Ramos (cell line): Measurements from ENCODE around the gene BCL7C.

ENCODE experiments used
- in situ Hi-C: fragments of 300-500 bp; cut with MboI; formaldehyde crosslinking; loops from one replicate; pipeline ENCODE4 v1.14.3; 2022; ENCODE audit warnings: low sequenced_read_pairs; ENCODE audit not compliant: unreplicated experiment

BCL7C gene

DNA sequence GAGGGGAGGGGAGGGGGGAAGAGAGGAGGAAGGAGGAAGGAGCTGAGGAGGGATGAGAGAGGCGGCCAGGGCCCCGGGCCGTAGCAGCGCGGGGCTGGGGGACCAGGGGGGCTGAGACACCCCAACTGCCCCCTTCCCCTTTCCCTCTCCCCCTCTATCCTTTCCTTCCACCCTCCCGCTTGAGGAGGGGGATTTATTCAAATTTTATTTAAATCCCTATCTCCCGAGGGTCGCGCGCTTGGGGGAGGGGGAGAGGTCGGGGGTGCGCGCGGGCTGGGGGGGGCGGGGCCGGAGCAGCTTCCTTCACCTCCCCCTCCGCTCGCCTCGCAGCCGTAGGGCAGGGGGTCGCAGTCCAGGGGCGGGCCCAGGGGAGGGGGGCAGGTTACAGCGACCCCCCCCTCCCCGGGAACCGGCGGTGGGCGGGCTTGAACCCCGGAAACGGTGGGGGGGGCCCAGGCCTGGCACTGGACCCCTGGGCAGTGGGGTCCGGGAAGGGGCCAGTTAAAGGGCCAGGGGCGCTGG, 29.7 kb upstream of the BCL7C start, which contains the start of gene FBXL19:
FBXL19 (plus strand) TSS at position 19 of the 522 bp plus-strand sequence. CDS start 2,183 bp downstream, outside the sequence.
- in situ Hi-C loops, result loop anchor here (10.0 kb wide), 1 partner anchor 269 kb away; the partner anchor contains the start of genes FBRS and PRR14

DNA sequence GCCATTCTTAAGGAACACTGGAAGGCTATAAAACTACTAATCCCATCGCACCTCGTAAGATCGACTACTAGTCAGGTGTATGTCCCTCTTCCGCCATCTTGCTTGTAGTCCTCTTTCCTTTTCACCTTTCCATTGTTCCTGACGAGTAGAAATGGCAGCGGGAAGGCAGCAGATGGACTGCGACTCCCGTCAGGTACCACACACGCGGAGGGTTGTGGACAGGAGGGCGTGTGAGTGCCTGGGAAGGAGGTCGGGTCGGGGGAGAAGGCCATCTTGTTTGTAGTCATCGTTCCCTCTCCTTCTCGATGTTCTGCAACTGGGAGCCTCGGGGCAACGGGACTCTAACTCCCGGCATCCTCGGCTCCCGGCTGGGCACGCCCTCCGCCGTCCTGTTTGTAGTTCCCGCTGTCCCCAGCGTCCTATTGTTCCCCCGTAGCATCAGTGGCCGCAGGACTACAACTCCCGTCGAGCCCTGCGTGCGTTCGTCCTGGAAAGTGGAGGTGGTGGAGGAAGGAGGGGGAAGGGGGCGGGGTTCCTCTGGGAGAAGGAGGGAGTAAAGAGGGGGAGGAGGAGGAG, 29.2 kb upstream of the BCL7C start:
- in situ Hi-C loops, result loop anchor here (10.0 kb wide), 1 partner anchor 268 kb away; the partner anchor contains the start of genes FBRS and PRR14

GRCh38 chr16:30922420-30922959, 28.6 kb upstream of the BCL7C start:
- in situ Hi-C loops, result loop anchor here (10.0 kb wide), 1 partner anchor 268 kb away; the partner anchor contains the start of genes FBRS and PRR14

DNA sequence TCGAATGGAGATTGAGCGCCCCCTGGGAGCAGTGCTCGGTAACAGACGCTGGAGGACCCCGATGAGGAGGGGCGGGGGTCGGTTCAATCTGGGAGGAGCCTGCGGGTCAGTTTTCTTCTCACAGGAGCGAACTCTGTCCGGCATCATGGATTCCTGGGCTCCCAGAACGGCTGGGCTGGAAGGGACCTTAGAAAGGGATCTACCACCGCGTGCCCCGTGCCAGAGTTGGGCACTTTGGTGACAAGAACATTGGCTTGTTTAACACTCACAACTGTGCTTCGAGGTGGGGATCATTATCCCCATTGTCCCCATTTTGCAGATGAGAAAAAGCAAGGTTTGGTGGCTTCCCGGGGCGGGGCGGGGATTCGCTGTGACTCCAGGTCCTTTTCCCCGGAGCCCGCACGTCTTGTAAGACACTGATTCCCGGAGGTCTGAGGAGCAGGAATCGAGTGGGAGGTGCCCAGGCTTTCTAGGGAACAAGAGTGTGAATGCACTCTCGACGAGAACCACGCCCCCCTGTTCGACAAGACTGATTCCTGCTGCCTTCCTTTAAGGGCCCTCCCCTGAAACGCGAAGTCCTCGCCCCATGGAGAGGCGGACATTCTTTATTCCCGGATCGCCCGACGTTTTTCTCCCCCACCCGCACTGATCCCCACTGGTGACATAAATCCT, 28.0 kb upstream of the BCL7C start:
- in situ Hi-C loops, result loop anchor here (10.0 kb wide), 1 partner anchor 267 kb away; the partner anchor contains the start of genes FBRS and PRR14

GRCh38 chr16:30921459-30921747, 27.5 kb upstream of the BCL7C start:
- in situ Hi-C loops, result loop anchor here (10.0 kb wide), 1 partner anchor 267 kb away; the partner anchor contains the start of genes FBRS and PRR14

DNA sequence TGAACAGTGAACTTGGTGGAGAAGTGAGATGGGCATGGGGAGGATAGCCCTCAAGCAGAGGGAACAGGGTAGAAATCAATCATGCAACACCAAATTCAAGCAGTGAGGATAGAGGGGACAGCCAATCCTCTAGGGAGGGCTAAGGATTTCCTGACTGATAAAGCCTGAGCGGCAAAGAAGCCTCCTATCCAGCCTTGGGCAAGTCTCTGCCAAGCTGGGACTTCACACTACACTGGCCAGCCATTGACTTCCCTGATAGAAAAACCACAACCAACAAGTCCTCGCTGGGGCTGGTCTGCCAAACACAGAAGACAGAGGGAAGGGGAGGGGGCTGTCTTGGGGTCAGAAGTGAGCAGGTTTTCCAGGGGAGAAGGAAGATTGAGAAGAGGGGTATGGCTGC, 27.0 kb upstream of the BCL7C start:
- in situ Hi-C loops, result loop anchor here (10.0 kb wide), 1 partner anchor 266 kb away; the partner anchor contains the start of genes FBRS and PRR14

DNA sequence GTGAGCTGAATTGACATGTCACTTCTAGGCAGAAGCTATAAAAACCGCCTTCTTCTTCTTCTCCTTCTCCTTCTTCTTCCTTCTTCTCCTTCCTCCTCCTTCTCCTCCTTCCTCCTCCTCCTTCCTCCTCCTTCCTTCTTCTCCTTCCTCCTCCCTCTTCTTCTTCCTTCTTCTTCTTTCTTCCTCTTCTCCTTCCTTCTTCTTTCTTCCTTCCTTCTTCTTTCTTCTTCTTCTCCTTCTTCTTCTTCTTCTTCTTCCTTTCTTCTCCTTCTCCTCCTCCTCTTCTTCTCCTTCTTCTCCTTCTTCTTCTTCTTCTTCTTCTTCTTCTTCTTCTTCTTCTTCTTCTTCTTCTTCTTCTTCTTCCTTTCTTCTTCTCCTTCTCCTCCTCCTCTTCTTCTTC, 24.7 kb upstream of the BCL7C start:
- in situ Hi-C loops, result no loop called here

DNA sequence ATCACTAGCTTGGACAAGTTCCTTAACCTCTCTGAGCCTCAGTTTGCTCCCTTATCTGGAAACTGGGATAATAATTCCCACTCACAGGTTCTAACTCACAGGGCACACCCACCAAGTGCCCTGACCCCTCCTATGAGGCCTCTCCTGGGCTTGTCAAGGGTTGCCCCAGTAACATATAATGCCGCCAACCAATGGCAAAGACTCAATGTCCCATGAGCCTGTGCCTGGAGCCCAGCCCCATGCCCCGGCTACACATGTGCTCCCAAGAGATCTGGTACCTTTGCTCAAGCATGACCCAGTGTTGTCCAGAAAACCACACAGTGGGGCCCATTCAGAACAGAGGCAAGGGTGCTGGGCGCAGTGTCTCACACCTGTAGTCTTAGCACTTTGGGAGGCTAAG, 21.0 kb upstream of the BCL7C start:
- in situ Hi-C loops, result no loop called here

DNA sequence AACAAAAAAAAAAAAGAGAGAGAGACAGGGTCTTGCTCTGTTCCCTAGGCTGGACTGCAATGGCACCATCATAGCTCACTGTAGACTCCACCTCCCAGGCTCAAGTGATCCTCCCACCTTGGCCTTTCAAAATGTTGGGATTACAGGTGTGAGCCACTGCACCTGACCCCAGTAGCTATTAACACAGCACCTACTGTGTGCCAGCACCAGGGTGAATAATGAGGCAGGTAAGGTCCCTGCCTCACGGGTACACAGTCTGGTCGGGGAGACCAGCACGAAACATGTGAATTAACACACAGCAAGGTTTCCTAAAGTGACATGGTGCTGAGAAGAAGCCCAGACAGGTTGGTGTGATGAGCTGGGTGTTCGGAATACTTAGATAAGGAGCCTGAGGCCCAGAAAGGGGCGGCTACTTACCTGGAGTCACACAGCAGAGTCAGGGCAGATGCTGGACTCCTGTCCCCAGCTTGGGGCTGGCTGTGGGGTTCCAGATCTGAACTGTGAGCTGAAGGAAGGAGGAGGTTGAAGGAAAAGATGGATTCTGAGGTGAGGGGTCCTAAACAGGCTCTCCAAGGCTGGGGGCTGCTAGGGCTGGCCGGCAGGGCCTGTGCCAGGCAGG, 19.0 kb upstream of the BCL7C start:
- in situ Hi-C loops, result no loop called here

- in situ Hi-C loops, result no loop called here
These were observed 16.7 kb upstream of the BCL7C start for GRCh38 chr16:30910427-30911029.

DNA sequence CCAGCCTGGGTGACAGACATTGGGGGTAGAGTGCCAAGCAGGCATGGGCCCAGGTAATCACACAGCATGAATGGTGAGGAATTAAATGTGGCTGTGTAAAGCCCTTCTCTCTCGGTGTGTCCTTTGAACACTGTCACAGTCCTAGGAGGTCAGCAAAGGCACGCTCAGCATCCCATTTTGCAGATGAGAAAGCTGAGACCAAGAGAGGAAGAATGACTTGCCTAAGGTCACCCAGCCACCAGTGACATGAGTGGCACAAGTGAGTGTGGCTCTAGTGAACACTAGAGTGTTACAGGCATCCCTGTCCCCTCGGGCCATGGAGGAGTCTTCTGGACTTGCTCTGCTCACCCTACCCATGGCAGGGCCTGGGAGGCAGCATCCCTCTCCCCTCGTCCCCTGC, 13.2 kb upstream of the BCL7C start:
- in situ Hi-C loops, result loop anchor here (5.0 kb wide), 1 partner anchor 60 kb away; no protein-coding TSS in a partner anchor

GRCh38 chr16:30904114-30904780, 10.4 kb upstream of the BCL7C start:
- in situ Hi-C loops, result no loop called here

- in situ Hi-C loops, result no loop called here
These were observed 9.7 kb upstream of the BCL7C start for GRCh38 chr16:30903596-30903995.

DNA sequence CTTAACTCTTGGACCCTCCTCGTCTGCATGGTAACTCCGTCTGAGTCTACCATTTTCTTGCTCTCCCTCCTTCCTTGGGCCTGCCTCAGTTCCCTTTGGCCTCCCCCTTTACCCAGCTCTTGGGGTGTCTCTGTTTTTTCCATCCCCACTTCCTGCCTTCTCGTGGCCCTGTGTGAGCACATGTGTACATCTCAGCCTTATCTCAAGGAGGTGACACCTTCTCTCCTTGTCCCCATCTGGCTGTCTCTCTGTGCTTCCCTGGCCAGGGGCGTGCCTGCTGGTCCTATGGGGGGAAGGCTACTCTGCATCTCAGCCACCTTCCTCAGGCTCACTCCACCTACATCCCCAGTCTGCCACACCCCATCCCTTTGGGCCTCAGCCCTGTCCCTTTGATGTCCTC, 9.1 kb upstream of the BCL7C start:
- in situ Hi-C loops, result no loop called here

DNA sequence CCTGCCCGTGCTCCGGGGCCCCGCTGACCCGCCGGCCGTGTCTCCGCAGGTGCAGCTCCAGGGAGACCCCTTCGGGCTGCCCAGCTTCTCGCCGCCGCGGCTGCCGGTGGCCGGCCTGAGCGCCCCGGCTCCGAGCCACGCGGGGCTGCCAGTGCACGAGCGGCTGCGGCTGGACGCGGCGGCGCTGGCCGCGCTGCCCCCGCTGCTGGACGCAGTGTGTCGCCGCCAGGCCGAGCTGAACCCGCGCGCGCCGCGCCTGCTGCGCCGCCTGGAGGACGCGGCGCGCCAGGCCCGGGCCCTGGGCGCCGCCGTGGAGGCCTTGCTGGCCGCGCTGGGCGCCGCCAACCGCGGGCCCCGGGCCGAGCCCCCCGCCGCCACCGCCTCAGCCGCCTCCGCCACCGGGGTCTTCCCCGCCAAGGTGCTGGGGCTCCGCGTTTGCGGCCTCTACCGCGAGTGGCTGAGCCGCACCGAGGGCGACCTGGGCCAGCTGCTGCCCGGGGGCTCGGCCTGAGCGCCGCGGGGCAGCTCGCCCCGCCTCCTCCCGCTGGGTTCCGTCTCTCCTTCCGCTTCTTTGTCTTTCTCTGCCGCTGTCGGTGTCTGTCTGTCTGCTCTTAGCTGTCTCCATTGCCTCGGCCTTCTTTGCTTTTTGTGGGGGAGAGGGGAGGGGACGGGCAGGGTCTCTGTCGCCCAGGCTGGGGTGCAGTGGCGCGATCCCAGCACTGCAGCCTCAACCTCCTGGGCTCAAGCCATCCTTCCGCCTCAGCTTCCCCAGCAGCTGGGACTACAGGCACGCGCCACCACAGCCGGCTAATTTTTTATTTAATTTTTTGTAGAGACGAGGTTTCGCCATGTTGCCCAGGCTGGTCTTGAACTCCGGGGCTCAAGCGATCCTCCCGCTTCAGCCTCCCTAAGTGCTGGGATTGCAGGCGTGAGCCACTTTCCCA, 8.4 kb upstream of the BCL7C start:
- in situ Hi-C loops, result no loop called here

- in situ Hi-C loops, result no loop called here
These were observed 7.5 kb upstream of the BCL7C start for GRCh38 chr16:30901201-30902028.

GRCh38 chr16:30900588-30900987, 6.7 kb upstream of the BCL7C start:
- in situ Hi-C loops, result no loop called here

DNA sequence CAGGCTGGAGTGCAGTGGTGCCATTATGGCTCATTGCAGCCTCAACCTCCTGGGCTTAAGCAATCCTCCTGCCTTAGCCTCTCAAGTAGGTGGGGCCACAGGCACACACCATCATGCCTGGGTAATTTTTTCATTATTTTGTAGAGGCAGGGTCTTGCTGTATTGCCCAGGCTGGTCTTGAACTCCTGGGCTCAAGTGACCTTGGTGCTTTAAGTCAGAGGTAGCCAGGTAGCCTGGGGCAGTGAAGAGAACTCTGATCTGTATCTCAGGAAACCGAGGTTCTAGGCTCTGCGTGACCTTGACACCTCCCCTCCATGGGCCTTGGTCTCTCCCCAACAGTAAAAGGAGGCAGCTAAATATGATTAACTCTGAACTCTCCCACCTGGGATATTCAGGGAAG, 5.9 kb upstream of the BCL7C start:
- in situ Hi-C loops, result no loop called here
